KG1 (cell line): ENCODE results near the gene KPNA6.
A peak's percentile ranks its signal among the peaks of the same experiment; 100 is the strongest.
"Not testable (repeated sequence)": the region's sequence is repeated elsewhere in the genome, so short reads cannot be mapped to it uniquely, and the experiment has no call there.

Experiments
- DNase-seq: peaks from one replicate; lab custom pipeline; 2025; lab: John Stamatoyannopoulos, UW

Gene KPNA6

DNA sequence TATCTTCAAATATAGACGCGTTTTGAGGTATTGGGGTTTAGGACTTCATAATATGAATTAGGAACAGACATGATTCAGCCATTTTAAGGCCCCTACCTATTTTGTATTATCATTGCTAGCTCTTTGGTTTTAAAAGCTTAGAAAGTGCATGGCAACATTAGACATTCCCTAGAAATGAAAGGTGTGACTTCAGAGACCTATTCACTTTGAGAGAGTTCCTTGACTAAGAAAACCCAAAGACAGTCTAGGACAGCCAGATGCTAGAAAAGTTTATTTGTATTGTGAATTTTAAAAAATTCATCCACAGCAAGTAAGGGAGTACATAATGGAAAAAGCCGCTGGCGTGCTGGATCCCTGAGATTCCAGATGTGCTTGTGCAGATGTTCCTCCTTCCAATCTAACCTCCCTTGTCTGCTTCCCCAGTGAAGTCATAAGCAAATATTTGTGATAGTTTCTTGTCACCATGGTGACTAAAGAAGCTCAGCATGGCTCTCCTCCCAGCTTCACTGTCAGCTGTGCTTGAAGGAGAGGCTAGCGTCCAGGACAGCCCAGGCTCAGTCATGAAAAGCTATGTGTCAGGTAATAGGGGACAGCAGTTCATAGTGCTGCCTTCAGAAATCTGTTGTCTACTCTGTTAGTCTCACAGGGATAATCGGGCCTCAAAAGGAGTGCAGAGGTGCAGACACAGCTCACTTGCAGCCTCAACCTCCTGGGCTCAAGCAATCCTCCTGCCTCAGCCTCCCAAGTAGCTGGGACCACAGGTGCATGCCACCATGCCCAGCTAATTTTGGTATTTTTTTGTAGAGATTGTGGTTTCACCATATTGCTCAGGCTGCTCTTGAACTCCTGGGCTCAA, 34.8 kb downstream of the KPNA6 start:
- no peak for DNase-seq

DNA sequence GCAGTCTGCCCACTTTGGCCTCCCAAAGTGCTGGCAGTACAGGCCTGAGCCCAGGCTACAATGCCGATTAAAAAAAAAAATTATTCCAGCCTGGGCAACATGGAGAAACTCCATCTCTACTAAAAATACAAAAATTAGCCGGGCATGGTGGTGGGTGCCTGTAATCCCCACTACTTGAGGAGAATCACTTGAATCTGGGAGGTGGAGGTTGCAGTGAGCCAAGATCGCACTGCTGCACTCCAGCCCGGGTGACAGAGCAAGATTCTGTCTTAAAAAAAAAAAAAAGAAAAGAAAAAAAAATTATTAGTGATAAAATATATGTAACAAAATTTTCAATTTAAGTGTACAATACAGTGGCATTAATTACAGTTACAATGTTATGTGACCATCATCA, 35.4 kb downstream of the KPNA6 start:
- DNase-seq = not testable (repeated sequence)

DNA sequence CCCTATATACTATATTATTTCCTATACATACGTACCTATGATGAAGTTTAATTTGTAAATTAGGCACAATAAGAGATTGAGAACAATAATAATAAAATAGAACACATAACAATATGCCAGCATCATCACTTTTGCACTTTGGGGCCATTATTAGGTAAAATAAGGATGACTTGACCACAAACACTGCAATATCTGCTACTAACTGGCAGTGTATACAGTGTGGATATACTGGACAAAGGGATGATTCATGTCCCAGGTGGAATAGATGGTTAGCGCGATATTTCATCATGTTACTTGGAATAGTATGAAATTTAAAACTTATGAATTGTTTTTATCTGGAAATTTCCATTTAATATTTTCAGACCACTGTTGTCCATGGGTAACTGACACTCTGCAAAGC, 36.2 kb downstream of the KPNA6 start:
- no peak for DNase-seq

DNA sequence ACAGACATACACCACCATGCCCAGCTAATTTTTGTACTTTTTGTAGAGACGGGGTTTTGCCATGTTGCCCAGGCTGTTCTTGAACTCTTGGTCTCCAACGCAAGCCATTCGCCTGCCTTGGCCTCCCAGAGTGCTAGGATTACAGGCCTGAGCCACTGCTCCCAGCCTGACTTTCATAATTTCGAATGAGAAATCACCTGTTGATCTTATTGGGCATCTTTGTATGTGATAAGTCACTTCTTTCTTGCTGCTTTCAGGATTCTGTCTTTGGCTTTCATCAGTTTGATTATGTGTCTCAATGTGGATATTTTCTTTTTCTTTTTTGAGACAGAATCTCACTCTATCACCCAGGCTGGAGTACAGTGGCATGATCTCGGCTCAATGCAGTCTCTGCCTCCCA, 39.9 kb downstream of the KPNA6 start:
- DNase-seq = not testable (repeated sequence)

DNA sequence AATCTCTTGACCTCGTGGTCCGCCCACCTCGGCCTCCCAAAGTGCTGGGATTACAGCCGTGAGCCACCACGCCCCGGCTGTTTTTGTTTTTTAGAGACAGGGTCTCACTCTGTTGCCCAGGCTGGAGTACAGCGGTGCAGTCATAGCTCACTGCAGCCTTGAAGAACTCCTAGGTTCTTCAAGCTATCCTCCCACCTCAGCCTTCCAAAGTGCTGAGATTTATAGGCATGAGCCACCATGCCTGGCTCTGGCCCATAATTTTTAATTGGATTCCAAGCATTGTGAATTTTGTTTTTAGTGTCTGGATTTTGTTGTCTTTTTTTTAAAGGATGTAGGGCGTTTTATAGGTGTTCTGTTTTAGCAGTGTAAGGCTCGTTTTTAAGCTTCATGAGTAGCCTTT, 43.0 kb downstream of the KPNA6 start:
- DNase-seq = no peak

DNA sequence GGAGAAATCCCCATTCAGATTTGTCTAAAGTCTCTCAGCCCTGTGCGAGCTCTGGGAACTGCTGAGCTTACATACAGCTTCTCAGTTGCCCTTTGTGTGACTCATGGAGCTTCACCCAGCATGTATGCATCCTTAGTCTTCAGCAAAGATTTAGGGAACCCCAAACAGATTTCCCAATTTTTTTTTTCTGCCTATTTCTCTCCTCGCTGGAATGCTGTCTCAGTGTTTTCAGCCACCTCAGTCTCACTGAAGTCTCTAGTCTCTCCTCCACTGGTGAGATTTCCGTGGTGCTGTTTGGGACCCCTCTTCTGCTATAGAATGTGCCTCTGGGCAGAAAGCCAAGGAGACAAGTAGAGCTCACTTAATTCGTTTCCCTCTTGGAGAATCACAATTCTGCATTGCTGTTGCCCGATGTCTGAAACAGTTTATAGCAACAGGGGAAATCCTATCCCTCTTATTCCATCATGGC, 43.5 kb downstream of the KPNA6 start:
- no peak for DNase-seq

DNA sequence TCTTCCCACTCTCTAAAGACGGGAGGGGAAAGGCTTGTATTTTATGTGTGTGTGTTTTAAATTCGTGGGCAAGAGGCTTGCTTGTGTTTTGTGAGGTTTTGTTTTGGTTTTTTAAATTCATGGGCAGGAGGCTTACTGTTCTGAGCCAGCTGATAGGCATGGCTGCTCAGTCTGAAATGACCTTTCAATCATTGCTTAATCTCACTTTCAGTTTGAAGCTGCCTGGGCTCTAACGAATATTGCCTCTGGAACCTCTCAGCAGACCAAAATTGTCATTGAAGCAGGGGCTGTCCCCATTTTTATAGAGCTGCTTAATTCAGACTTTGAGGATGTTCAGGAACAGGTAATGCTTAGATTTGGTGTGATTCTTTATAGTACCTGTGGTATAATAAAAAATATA, 51.3 kb downstream of the KPNA6 start:
- no peak for DNase-seq

DNA sequence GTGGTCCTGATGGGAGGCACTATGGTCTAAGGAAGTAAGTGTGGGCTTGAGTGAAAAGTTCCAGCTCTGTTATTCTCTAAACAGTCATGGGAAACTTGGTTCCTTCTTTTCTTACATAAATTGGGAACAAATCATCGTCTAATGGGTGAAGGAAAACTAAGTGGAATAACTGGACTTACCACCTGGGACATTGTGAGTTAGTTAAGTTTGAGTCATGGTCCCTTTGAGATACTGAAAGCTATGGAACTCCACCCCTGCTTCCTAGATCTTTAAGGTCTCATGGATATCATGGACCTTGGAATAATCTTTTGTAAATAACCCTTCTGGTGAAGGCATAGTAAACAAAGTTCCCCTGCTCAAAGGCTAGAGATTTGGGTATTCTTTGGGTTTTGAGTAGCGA, 55.5 kb downstream of the KPNA6 start:
- DNase-seq = no peak

DNA sequence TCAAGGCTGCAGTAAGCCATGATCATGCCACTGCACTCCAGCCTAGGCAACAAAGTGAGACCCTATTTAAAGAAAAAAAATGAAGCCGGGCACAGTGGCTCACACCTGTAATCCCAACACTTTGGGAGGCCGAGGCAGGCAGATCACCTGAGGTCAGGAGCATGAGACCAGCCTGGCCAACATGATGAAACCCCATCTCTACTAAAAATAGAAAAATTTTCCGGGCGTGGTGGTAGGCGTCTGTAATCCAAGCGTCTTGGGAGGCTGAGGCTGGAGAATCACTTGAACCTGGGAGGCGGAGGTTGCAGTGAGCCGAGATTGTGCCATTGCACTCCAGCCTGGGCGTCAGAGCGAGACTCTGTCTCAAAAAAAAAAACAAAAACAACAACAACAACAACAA, 57.8 kb downstream of the KPNA6 start:
- DNase-seq = not testable (repeated sequence)

DNA sequence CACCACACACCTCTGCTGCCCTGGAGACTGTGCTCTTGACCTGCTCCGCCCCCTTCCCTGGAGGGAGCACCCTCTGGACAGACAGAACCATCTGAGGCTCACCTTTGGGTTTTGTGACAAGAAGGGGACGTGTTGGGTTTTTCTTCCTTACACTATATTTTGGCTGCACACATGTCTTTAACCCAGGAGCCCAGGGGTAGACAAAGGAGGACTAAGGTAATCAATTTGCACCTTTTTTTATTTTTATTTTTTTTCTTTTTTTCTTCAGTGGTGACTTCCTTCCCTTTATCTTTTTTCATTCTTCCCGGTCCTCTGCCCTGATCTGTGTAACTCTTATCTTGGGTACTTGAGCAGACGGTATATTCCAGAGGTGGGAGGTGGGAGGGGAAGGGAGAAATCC, 63.1 kb downstream of the KPNA6 start:
- DNase-seq = no peak

DNA sequence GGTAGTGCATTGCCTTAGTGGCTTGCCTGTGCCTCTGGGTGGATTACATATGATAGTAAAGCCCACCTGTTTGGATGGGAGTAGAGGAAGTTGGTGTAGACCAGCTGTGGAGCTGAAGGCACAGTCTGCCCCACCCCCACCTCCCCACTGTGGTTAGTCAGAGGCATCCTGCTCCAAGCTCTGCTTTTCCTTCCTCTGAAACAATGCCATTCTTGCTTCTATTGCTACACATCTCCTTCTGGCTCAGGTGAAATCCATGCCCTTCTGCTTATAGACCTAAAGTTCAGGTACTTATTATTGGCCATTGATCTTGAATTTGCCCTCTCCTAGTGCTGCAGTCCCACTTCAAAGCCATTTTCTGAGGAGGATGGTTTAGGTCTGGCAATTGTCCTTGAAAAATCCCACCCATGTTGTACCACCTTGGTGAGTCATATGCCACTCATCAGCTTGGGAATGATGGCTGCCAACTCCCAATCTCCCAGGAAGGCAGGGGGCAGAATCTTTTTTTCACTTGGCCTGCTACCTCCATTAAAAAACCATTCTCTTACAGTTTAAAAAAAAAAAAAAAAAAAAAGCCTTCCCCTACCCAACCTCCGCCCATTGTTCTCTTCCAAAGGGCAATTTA, 64.9 kb downstream of the KPNA6 start:
- DNase-seq = no peak

DNA sequence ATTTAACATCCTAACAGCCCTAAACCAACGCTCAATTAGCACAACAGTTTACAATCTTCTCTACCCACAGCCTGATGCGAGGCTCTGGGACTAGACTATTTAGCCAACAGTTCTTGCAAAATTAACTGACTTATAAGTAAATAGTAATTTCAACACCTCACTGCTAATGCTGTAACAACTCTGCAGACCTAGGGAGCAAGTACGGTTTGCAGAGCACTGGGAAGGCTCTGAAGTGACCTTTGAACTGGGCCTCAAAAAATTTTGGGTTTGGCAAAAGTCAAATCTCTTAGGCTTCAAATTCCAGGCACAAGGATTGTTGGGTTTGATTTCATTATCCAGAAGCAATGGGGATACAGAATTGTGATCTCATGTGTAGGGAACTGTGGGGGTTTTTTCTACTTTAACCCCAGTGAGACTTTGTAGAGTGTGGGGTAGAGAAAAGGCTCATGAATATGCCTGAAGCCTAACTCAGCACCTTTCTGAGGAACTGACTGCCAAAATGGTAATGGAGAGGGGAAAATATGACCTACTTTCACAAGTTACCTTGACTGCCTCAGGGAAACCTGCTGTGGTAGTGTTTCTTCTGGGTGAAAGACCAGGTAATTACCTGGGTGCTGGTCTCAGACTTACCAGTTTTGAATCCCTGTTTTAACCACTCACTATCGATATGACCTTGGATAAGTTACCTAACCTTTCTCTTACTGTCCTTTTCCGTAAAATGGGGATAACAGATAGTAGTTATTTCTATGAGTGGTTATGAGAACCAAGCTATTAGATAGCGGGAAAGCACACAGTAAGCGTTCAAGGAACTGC, 70.7 kb downstream of the KPNA6 start:
- DNase-seq = no peak

DNA sequence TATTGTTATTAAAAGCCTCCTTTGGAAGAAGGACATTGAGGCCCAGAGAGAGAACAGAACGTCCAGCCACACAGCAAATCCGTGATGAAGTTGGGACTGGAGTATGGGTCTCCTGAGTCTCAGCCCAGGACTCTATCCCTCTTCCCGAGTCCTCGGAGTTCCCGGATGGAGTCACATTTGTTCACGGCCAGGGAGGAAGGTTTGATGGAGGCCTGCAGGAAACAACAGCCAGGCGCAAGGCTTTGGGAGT, 71.3 kb downstream of the KPNA6 start:
- DNase-seq = no peak

DNA sequence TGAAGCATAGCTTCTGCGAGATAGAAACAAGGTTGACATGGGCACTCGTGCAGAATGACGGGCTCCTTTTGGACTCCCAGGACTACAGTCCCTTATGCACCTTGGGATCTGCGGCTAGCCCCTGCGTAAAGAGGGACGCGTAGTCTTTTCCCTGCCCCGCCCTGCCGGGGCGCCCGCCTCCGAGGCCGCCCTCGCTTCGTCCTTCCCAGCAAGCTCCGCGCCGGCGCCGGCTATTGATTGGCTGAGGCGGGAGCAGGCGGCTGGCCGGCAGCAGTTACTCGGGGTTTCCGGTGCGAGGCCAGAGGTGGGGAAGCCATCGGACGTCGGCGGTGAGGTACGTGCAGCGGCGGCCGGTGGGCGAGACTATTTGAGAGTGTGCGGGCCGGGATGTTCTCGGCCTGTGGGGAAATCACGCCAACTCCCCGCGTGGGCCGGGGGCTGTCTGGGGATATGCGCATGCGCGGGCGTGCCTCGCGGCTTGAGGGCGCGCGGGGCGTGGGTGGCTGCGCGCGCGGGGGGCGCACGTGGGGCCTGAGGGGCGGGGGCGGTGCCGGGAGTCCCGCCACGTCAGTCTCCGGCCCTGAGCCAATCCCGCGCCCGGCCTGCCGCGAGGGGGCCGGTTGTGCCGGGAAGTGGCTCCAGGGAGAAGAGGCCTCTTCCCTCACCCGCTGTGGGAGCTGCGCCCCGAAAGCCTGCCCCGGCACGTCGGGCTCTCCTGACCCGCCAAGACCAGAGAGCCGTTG, 71.8 kb downstream of the KPNA6 start, which contains the start of gene TXLNA:
TXLNA (plus strand) TSS at position 233 of the 743 bp plus-strand sequence. CDS start 671 bp downstream, outside the sequence.
- DNase-seq = peak; percentile 74

DNA sequence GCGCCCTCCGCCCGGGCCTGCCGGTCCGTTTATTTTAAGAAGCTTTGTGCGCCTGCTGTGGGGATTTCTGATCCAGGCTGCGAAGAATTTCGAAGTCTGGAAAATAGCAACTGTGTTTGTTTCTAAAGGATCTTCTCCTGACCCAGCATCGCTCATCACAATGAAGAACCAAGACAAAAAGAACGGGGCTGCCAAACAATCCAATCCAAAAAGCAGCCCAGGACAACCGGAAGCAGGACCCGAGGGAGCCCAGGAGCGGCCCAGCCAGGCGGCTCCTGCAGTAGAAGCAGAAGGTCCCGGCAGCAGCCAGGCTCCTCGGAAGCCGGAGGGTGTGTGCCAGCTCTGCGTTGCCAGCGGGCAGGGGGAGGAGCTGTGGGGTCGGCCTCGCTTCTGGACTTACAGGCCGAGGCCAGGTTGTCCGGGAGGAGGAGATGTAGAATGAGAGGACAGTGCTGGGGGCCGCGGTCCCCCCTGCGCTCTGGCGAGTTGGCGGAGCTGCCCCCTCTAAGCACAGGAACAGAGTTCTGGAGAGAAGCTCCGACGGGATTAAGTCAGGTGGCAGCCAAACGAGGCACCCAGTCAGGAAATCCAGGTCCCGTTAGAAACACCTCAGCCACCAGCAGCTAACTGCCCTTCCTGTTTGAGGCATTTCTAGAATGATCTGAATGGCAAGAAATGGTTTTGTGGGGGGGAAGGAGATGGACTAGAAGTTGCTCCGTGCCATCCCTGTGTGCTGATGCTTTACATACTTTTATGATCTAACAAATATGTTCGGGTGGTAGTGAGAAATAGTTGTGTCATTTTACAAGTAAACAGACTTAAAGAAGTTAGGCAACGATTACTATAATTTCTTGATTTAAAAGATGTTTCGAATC, 72.6 kb downstream of the KPNA6 start:
- DNase-seq = no peak

DNA sequence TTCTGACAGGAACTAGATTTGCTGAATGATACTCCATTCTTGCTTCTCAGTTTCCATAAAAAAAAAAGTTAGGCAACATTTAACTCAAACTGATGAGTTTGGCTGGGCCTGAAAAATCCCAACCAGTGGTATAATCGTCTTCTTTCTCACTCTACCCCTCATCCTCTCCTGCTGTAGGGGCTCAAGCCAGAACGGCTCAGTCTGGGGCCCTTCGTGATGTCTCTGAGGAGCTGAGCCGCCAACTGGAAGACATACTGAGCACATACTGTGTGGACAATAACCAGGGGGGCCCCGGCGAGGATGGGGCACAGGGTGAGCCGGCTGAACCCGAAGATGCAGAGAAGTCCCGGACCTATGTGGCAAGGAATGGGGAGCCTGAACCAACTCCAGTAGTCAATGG, 73.2 kb downstream of the KPNA6 start:
- no peak for DNase-seq

DNA sequence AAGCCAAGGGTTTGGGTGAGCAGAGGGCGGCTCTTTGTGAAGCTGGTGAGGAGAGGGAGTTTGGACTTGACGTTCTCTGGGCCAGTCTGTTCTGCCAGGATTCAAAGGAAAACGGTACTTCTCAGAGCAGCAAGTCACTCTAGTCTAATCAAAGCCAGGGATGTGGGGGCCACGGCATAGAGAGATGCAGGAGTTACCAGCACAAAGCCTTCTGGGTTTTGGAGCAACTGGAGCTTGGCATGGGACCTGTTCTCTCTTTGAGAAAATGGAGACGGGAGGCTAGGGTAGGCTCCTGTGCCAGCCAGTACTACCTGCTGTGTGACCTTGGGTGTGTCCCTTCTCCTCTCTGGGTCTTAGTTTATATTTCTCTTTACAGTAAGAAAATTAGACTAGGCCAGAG, 73.7 kb downstream of the KPNA6 start:
- no peak for DNase-seq

DNA sequence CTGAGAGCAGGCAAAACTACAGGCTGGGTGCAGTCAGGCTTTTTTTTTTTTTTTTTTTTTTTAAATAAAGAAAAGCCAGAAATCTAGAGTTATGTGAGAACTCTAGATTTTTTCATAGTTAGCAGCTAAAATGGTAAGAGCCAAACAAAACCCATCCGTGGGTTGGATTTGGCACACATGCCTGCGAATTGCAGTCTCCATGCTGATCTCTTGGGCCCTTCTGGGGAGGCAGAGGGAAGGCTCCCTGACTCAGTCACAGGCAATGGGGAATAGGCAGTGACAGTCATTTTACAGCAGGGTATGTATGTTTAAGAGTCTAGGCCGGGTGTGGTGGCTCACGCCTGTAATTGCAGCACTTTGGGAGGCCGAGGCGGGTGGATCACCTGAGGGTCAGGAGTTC, 74.2 kb downstream of the KPNA6 start:
- DNase-seq = no peak

DNA sequence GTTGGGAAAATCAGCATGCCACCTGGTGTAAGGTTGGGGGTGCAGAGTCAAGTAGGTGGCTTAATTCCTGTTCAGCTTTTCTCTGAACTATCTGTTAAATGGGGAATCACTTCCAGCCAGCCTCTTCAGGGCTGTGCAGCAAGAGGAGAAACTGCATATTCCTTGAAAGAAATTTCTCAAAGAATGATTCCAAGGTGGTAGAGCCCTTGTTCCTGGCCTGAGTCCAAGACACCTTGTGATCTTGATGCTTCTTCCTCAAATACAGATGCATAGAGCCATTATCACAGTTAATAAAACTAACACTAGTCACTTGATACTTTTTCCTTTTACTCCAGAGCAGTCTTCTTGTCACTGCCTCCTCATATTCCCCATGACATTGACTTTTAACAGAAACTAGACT, 76.8 kb downstream of the KPNA6 start:
- DNase-seq = no peak

DNA sequence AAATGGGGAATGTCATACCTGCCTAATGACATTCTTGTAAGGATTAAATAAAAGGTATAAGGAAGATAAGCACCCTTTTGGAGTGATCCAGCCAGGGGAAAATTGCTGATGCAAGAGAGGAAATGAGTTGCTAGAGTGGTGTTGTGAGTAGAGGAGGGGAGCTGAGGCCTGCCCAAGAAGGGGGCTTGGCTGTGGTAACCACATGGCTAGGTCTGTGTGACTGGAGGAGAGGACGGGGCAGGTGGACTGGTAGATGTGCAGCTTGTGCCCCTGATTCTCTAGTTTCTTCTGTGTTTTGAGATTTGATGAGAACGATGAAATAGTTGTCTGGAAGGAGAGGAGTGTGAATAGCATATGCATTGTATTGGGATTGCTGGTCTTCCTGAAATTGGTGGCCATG, 78.2 kb downstream of the KPNA6 start:
- no peak for DNase-seq

DNA sequence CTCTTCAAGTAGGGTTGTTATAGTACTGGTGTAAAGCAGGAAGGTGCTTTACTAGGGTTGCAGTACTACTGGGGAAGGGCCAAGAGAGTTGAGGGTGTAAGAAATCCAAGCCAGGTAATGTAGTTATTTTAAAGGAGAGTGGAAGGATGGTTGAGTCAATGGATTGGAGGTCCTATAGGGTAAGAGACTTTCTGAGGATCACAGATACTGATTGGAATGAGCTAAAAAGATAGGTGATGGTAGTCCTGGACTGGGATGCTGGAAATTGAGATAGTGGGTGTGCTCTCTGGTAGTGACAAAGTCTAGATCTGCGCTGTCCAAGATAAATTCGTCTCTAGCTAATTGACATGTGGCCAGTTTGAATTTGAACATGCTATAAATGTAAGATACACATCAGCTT, 78.6 kb downstream of the KPNA6 start:
- no peak for DNase-seq
